ENCODE results near the gene SP9.
A peak's percentile ranks its signal among the peaks of the same experiment; 100 is the strongest.

The SP9 gene

GRCh38 chr2:174342686-174343342 lies 8.1 kb downstream of the SP9 start:
- no peak for TF ChIP-seq CTCF (conservative IDR thresholded peaks at IDR 0.05; ENCODE audit: low read depth, low read length)
- DNase-seq (ENCODE audit: low read depth) = no peak
- H3K4me3 ChIP-seq (ENCODE audit: low read depth, low read length) = no peak overlapping the region

GRCh38 chr2:174343343-174343622 lies 8.5 kb downstream of the SP9 start:
- H3K4me3 ChIP-seq (ENCODE audit: low read depth, low read length) = no peak overlapping the region
- no peak for TF ChIP-seq CTCF (conservative IDR thresholded peaks at IDR 0.05; ENCODE audit: low read depth, low read length)
- DNase-seq (ENCODE audit: low read depth) = no peak

- no peak overlapping the region for H3K4me3 ChIP-seq (ENCODE audit: low read depth, low read length)
- DNase-seq (ENCODE audit: low read depth) = no peak
- no peak for TF ChIP-seq CTCF (conservative IDR thresholded peaks at IDR 0.05; ENCODE audit: low read depth, low read length)
These were observed 9.1 kb downstream of the SP9 start for GRCh38 chr2:174343623-174344455.

GRCh38 chr2:174344716-174345461 lies 10.1 kb downstream of the SP9 start:
- H3K4me3 ChIP-seq (ENCODE audit: low read depth, low read length) = no peak overlapping the region
- peak; percentile 53 for DNase-seq (ENCODE audit: low read depth)
- TF ChIP-seq CTCF (conservative IDR thresholded peaks at IDR 0.05; ENCODE audit: low read depth, low read length) = peak; percentile 36

GRCh38 chr2:174350018-174350417 lies 15.3 kb downstream of the SP9 start:
- DNase-seq (ENCODE audit: low read depth) = peak; percentile 51
- TF ChIP-seq CTCF (conservative IDR thresholded peaks at IDR 0.05; ENCODE audit: low read depth, low read length) = peak; percentile 59
- H3K4me3 ChIP-seq (ENCODE audit: low read depth, low read length) = no peak overlapping the region

- no peak for DNase-seq (ENCODE audit: low read depth)
- no peak overlapping the region for H3K4me3 ChIP-seq (ENCODE audit: low read depth, low read length)
- no peak for TF ChIP-seq CTCF (conservative IDR thresholded peaks at IDR 0.05; ENCODE audit: low read depth, low read length)
These were observed 15.9 kb downstream of the SP9 start for GRCh38 chr2:174350593-174351181.

Data from choroid plexus epithelial cell (primary cell).